HG03432 (cell line): ENCODE data around the gene MYLIP.
"Not testable (repeated sequence)": the region's sequence is repeated elsewhere in the genome, so short reads cannot be mapped to it uniquely, and the experiment has no call there.

Experiments
- ATAC-seq: cut with Tn5 transposase; IDR thresholded peaks from one replicate; pipeline ENCODE4 v1.9.1; 2021; ENCODE audit warnings: mild to moderate bottlenecking, moderate library complexity; ENCODE audit not compliant: unreplicated experiment

Gene MYLIP

GRCh38 chr6:16168858-16169257, 40.0 kb downstream of the MYLIP start:
- peak; percentile 45 for ATAC-seq

GRCh38 chr6:16171400-16171799, 42.5 kb downstream of the MYLIP start:
- ATAC-seq = no peak

- no peak for ATAC-seq
Measured at GRCh38 chr6:16173167-16173940, 44.5 kb downstream of the MYLIP start.

- ATAC-seq = no peak
Measured at GRCh38 chr6:16174416-16175078, 45.7 kb downstream of the MYLIP start.

GRCh38 chr6:16176600-16176999, 47.7 kb downstream of the MYLIP start:
- ATAC-seq = not testable (repeated sequence)

- ATAC-seq = no peak
Measured at GRCh38 chr6:16177881-16178280, 49.0 kb downstream of the MYLIP start.

- ATAC-seq = no peak
Measured at GRCh38 chr6:16178351-16178750, 49.5 kb downstream of the MYLIP start.

- ATAC-seq = no peak
Measured at GRCh38 chr6:16179063-16179462, 50.2 kb downstream of the MYLIP start.

GRCh38 chr6:16179970-16180431, 51.1 kb downstream of the MYLIP start:
- ATAC-seq = no peak

GRCh38 chr6:16180696-16181438, 52.0 kb downstream of the MYLIP start:
- ATAC-seq = no peak

GRCh38 chr6:16181439-16182297, 52.8 kb downstream of the MYLIP start:
- no peak for ATAC-seq

GRCh38 chr6:16183187-16183664, 54.3 kb downstream of the MYLIP start:
- no peak for ATAC-seq

GRCh38 chr6:16184129-16184528, 55.2 kb downstream of the MYLIP start:
- peak; percentile 74 for ATAC-seq

- no peak for ATAC-seq
Measured at GRCh38 chr6:16184551-16184950, 55.7 kb downstream of the MYLIP start.

- no peak for ATAC-seq
Measured at GRCh38 chr6:16187176-16187575, 58.3 kb downstream of the MYLIP start.

GRCh38 chr6:16190214-16190613, 61.3 kb downstream of the MYLIP start:
- ATAC-seq = no peak

GRCh38 chr6:16196260-16196983, 67.5 kb downstream of the MYLIP start:
- ATAC-seq = no peak

GRCh38 chr6:16196984-16197546, 68.2 kb downstream of the MYLIP start:
- no peak for ATAC-seq
